SIG-M5 treated with dmso at 0.1 percent for 504 hours (cell line): Measurements from ENCODE around the gene TLCD1.
A peak's percentile ranks its signal among the peaks of the same experiment; 100 is the strongest.
"Not testable (repeated sequence)": the region's sequence is repeated elsewhere in the genome, so short reads cannot be mapped to it uniquely, and the experiment has no call there.

Experiments used
- DNase-seq: peaks from one replicate; lab custom pipeline; 2025; ENCODE audit not compliant: unreplicated experiment; lab: John Stamatoyannopoulos, UW

The TLCD1 gene

DNA sequence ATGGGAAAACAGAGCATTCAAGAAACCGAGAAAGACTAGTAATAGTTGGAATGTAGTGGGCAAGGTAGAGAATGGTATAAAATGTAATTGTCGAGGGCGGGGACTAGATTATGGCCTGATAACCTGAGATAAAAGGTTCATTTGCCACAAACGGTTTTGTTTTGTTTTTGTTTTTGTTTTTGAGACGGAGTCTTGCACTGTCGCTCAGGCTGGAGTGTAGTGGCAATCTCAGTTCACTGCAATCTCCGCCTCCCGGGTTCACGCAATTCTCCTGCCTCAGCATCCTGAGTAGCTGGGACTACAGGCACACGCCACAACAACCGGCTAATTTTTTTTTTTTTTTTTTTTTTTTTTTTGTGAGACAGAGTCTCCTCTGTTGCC, 3.9 kb upstream of the TLCD1 start:
- DNase-seq, result no peak

DNA sequence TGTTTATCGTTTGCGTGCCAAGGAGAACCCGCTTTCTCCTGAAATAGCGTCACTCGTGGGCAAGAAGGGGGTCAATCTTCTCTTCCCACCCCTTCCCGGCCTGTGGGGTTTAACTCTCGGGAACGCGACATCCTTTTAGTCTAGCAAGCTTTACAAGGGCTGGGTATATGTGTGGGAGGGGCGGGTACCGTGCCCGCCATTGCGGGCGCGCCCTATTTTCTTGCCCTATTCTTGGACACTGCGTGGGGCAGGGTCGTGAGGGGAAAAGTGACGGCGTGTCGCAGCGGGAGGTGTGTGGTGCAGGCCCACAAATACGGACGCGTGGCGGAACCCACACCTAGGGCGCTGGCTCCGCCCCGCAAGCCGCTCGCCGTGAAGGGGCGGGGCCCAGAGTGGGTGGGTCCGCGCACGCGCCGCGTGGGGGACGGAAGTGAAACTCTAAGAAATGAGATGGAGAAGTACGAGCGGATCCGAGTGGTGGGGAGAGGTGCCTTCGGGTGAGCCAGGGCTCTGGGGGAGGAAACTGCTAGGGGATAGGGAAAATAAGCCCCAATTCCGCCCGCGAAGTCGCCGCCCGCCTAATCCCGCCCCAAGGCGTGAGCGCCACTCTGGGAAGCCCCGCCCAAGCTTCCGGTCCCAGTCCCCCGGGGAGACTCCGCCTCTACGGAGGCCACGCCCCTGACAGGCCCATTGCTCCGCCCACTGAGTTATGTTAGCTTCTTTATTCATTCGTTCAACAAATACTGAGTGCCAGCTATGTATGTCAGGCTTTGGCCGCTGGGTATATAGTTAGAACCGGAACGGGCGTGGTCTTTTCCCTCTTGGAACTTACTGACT, 2.5 kb upstream of the TLCD1 start, which contains the start of gene NEK8:
NEK8 (plus strand) TSS at position 425 of the 837 bp plus-strand sequence; CDS start at position 451, 26 bp downstream.
- DNase-seq, result peak; percentile 99

DNA sequence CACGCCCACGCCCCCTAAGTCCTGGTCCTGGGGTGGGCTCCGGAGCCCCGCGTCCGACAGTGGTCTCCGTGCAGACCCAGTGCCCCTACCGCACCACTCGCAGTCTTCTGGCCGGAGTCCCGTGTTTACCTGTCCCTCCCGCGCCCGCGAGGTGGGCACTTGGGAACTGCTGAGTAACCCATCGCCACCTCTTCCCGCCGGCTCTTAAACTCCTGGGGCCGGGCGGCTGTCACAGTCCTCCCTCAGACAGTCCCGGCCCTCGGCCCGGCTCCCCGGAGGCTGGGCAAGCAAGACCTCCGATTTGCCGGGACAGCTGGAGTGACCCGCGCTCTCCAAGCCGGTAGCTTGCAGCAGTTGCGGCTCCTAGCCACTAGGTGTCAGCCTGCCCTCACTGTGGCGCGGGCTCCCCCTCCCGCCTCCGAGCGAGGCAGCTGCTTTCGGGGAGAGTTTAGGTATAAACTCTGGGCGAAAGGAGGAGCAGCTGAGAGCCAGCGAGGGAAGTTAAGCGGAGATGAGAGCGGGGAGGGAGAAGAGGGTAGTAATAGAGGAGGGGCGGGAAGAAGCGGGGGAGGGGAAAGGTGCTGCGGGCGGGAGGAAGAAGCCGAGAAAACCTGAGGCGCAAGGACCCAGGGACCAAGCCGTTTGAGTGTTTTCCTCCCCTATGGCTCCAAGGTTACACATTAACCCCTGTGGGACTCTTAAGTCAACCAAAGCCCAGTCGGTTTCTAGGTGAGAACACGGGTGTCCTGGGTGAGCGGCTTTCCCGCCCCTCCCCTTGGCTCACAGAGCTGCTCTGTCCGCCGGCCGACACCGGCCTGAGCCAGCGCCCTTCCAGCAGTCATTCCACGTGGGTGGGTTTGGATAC, 826 bp upstream of the TLCD1 start:
- peak; percentile 97 for DNase-seq

DNA sequence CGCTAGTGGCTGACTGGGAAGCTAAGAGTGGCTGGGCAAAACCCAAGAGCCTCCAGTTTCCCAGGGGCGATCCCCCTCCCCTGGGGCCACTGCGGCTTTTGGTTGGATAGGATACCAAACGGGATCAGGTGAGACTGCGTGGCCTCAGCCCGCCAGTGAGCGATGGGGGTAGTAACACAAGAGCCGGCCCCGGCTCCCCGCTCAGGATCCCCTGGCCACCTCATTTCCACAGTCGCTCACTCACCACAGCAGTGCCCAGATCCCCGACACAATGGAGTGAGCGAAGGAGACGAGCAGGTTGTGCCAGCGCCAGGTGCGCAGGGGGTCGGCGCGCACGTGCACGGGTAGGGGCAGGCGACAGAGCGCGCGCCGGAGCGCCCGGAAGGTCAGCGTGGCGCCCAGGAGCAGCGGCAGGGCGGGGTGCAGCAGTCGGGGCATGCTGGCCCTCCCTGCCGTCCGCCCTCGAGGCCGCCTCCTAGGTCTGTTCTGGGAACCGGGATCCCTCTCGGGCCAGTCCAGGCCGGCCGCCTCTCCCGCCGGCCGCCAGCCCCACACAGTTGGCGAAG, 290 bp downstream of the TLCD1 start:
- DNase-seq, result peak; percentile 82

DNA sequence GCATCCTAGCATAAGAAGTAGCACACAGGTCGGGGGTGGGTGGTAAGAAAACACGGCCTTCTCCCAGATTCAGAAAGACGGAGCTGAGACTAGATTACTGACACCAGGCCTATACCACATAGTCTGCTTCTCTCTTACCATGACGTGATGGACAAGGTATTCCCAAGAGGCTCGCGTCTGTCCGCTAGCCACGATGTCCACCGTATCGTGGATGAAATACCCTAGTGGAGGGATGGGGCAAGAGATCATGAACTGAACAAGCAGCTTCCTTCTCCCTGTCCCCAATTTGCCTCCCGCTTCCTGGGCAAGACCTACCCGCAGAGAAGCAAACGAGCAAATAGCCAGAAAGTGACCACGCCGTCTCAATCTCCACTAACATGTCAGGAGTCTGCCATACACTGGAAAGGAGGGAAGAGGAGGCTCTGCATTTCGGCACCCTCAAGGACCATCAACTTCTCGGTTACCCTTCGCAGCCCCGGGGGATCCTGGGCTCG, 820 bp downstream of the TLCD1 start:
- peak; percentile 87 for DNase-seq

DNA sequence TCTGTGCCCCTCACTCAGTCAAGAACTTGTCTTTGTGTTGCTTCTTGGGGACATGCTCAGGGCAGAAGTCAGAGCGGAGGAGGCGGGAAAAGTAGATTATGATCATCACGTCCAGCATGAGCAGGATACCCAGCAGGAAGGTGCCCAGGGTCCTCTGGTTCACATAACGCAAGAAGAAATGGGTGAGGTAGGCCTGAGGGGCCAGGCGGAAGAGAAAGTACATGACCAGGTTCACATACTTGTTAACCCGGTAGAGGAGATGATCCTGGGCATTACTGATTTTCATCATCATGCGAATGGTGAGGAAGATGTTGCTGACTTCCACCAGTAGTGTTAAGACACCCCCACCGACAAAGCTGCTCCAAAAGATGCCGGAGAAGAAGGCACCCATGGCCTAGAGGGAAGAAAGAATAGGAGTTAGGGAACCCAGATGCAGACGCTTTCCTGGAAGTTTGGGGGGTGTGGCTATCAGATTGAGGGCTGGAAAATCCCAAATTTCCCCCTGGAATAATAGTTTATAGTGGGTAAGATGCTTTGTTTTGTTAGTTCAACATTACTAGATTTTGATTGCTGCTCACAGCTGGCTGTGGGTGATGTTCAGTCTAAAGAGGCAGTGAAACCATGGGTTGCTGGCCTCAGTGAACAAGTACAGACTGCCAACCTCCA, 1.4 kb downstream of the TLCD1 start:
- no peak for DNase-seq

DNA sequence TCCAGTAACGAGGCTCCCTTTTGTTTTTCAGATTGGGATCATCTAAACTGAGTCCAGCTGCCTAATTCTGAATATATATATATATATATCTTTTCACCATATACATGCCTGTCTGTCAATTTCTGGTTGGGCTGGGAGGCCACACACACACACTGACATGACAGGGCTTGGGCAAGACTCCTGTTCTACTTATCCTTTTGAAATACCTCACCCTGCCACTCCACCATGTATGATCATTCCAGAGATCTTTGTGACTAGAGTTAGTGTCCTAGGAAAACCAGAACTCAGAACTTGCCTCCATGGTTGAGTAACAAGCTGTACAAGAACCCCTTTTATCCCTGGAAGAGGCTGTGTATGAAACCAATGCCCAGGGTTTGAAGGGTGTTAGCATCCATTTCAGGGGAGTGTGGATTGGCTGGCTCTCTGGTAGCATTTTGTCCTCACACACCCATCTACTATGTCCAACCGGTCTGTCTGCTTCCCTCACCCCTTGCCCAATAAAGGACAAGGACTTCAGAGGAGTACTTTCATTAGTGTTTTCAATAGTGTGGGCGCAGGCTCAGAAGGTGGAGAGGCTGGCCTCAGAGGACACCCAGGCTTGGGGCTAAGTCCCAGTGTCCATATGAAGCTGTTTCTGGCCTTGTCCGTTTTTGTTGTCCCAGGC, 2.1 kb downstream of the TLCD1 start:
- DNase-seq, result not testable (repeated sequence)

DNA sequence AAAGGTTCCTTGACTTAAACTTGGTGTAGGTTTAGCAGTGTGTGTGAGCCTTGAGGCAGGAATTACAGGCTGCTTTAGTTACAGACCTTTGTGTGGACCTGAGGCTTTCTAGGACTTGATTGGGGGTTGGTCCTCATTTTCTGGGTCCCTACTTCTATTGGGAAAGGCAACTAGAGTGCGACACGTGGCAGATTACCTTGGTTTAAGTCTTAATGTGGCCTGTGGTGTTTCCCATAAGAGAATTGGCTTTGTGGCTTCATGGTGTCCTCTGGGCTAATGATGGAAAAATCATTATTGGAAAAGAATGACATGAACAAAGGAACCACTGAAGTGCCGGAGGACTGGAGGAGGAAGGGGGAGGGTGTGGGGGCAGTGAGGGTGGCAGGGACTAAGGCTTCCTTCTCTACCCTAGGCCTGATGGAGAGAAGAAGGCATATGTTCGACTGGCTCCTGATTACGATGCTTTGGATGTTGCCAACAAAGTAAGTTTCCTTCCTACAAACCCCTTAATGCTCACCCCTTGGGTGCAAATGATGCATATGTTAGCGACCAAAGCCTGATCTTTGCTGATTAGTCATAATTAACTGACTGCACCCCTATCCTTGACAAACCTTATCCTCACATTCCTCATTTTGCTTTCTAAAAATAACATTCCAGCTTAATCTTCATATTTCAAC, 2.7 kb downstream of the TLCD1 start:
- no peak for DNase-seq

DNA sequence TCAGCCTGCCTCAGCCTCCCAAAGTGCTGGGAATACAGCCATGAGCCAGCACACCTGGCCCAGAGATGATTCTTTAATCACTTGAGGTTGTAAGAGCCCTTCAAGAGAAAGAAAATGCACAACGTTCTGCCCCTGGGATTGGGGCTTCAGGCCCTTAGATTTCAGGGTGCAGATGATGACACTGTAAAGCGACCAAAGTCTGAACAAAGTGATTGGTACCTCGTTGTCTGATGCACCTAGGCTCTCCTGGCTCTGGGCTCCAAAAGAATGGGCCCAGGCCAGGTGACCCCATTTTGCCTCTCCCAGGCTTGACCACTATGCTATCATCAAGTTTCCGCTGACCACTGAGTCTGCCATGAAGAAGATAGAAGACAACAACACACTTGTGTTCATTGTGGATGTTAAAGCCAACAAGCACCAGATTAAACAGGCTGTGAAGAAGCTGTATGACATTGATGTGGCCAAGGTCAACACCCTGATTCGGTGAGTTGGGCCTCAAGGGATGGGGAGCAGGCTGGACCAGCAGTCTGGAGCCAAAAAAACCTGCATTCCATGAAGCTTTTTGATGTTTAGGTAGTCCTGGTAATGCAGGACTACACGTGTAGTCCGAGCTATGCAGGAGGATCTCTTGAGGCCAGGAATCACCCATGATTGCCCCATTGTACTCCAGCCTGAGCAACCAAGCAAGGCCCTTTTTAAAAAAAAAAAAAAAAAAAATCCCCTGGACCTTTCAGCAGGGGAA, 3.4 kb downstream of the TLCD1 start:
- DNase-seq, result no peak

DNA sequence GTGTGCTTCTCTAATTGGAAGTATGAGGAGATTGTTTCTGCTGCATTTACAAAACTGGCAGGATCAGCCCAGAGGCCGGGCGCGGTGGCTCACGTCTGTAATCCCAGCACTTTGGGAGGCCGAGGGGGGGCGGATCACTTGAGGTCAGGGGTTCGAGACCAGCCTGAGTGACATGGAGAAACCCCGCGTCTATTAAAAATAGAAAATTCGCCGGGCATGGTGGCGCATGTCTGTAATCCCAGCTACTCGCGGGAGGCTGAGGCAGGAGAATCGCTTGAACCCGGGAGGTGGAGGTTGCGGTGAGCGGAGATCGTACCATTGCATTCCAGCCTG, 5.1 kb downstream of the TLCD1 start:
- DNase-seq, result not testable (repeated sequence)

DNA sequence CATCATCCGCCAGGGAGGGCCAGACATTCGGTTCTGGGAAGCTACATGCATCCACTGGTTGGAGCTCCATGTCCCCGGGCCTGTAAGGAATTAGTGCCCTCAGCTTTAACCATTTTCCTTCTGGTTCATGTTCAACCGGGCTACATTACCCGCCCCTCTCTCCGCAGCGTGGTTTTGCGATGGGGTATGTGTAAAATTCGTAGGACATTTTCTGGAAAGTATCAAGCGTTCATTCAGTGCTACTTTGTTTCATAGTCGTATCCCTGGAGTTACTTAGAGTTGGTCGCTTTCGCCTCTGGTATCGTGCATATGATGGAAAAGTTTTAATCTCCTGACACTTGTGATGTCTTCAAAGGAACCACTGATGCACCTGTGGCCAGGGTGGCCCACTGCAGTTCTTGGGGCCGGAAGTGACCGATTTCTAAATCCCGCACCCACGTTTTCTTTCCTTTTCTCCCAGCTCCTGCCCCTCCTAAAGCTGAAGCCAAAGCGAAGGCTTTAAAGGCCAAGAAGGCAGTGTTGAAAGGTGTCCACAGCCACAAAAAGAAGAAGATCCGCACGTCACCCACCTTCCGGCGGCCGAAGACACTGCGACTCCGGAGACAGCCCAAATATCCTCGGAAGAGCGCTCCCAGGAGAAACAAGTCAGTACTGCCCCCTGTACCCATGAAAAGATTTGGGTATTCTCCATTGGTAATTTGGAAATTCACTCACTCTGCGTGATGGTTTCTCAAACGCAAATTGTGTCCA, 5.6 kb downstream of the TLCD1 start:
- DNase-seq, result no peak

DNA sequence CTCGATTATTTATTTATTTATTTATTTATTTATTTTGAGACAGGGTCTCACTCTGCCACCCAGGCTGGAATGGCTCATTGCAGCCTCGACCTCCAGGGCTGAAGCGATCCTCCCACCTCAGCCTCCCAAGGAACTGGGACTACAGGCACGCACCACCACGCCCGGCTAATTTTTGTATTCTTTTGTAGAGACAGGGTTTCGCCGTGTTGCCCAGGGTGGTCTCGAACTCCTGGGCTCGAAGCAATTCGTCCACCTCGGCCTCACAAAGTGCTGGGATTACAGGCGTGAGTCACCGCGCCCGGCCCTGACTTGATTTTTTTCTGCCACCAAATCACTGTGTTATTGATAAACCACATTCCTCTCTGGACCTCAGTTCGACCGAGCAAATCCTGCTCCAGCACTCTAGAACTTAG, 7.0 kb downstream of the TLCD1 start:
- no peak for DNase-seq

DNA sequence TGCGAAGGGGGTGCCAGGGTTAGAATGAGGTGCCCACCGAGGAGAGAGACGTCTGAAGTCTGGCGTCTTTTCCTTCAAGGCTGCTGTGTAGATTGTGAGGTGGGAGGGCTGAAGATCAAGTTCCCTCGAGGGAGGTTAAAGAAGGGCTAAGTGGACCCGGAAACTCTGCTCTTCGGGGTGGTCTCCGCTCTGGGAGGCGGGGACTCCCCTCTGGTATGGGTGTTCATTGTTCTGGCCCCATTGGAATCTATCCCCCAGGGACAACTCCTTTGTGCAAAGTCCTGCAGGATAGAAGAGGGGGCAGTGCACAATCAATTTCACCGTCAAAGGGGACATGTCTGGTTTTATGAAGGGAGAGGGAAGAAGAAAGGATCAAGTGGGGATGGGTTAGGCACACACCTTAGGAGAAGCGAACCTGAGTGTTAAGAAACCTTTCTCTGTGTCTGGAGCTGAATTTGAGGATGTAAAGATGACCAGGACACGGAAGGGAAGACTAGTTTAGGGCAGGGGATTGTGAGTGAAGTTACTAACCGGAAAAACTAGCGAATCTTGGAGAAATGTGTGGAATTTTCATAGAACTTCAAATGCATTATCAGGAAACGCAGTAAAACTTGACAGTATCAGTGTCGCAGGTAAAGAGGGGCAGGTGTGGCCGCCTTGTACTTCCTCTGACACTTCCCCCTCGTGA, 7.6 kb downstream of the TLCD1 start:
- no peak for DNase-seq

DNA sequence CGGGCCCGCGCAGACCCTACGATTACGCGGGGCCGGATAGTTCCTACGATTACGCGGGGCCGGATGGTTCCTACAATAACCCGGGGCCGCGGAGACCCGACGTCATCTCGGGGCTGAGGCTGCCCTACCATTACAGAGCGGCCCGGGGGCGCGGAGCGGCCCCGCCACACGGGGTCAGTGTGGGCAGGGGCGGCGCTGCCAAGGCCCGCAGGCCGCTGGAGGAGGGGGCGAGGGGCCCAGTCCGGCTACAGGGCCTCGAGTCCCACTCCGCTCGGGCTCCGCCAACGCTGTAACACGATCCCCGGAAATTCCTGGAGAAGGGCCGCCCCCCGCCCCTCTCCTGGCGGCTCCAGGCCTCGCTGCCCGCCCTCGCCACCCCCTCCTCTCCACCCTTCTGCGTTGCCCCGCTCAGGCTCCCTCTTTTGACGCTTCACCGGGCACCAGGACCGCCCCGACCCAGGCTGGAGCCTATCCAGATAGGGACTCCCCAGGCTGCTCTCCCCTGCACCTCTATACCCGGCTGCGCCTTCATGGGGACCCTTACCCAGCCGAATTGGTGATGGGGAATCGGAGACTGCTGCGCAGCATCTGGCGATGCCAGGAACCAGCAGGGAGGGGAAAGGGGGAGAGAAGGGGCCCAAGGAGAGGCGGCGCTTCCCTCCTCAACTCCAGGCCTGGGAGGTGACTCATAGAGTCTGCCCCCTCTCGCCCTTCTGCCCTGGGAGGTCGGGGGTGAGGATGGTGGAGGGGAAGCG, 8.3 kb downstream of the TLCD1 start, which contains the start of gene RAB34:
RAB34 (minus strand) TSS at position 291 of the 755 bp plus-strand sequence. CDS start 602 bp downstream, outside the sequence.
- DNase-seq, result peak; percentile 23

DNA sequence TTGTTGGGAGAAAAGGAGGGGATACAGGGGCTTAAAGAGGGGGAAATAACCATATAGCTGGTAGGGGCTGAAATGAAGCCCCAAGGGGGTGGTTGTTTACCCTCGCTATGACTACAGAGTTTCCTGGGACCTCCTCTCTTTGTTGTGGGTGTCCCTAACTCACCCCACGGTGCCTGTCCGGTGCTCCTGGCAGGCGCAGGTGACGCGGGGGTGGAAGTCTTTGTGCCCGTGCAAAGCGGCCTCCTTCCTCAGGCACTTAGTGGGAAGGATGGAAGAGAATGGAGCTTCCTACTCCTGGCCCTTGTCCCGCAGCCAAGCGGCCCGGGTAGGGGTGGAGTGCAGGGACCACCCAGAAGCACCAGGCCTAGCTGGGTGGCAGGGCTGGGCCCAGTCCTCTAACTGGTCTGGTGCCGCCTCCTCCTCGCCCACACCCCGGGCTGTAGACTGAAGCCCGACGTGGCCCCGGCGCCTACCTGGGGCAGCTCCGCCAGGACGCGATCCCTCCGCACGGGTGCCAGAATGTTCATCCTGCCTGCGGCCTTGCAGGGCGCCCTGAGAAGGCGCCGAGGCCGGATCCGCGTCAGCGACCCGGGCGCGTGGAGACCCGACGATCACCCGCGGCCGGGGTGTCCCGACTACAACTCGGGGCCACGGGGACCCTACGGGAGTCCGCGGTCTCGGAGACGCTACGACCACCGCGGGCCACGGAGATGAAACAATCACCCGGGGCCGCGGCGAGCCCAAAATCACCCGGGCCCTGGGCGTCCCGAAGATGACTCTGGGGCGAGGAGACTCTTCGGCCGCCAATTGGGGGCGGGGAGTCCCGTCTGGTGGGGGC, 9.1 kb downstream of the TLCD1 start:
- no peak for DNase-seq

DNA sequence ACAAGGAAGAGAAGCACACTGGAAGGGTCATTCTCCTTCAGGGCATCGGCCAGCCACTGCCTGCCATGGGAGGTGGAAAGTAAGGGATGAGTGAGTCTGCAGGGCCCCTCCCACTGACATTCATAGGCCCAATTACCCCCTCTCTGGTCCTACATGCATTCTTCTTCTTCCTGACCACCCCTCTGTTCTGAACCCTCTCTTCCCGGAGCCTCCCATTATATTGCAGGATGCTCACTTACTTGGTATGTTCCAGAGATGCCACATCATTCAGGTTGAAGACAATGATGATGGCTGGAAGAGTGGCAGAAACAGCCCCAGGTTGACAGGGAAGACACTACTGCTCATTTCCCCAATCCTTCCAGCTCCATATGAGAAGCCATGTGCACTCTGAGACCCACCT, 10.8 kb downstream of the TLCD1 start:
- no peak for DNase-seq
